Astrocyte (in vitro differentiated cells and primary cell): Measurements from ENCODE around the gene STAC2. TPM values are rescaled to one million over a fixed set of nuclear protein-coding genes. Genes with fewer than 3 reads are reported as not detected.

ENCODE experiments used
- DNase-seq: peaks from one replicate; pipeline ENCODE4 v3.0.0-alpha.2; 2010; ENCODE audit warnings: low read depth
- FAIRE-seq: peaks from 2 replicates; lab custom pipeline; 2011; peaks lifted over from hg19 to GRCh38; lab: Jason Lieb, UNC
- H2AFZ ChIP-seq: 2 replicates; pipeline ENCODE4 v1.6.0; 2012; ENCODE audit warnings: low read depth, low read length, inconsistent platforms
- H3K27ac ChIP-seq: 2 replicates; pipeline ENCODE4 v1.5.1; 2011; ENCODE audit warnings: low read depth, low read length, inconsistent platforms
- H3K27me3 ChIP-seq: 2 replicates; pipeline ENCODE4 v1.6.0; 2011; ENCODE audit warnings: low read length, inconsistent platforms; ENCODE audit not compliant: insufficient read depth
- H3K36me3 ChIP-seq: 2 replicates; pipeline ENCODE4 v1.5.1; 2011; ENCODE audit warnings: low read length, inconsistent platforms; ENCODE audit not compliant: insufficient read depth
- H3K4me1 ChIP-seq: 2 replicates; pipeline ENCODE4 v1.5.1; 2011; ENCODE audit warnings: low read length, inconsistent platforms; ENCODE audit not compliant: insufficient read depth
- H3K4me2 ChIP-seq: 2 replicates; pipeline ENCODE4 v1.6.0; 2012; ENCODE audit warnings: low read length, inconsistent platforms
- H3K4me3 ChIP-seq: 2 replicates; pipeline ENCODE4 v1.5.1; 2011; ENCODE audit warnings: low read depth, mild to moderate bottlenecking, low read length, inconsistent platforms; ENCODE audit not compliant: insufficient read depth
- H3K79me2 ChIP-seq: 2 replicates; pipeline ENCODE4 v1.6.0; 2012; ENCODE audit warnings: mild to moderate bottlenecking, low read length, inconsistent platforms; ENCODE audit not compliant: insufficient read depth
- H3K9ac ChIP-seq: 2 replicates; pipeline ENCODE4 v1.6.0; 2012; ENCODE audit warnings: mild to moderate bottlenecking, low read length, inconsistent platforms
- H3K9me3 ChIP-seq: 2 replicates; pipeline ENCODE4 v1.5.1; 2012; ENCODE audit warnings: low read depth, mild to moderate bottlenecking, low read length, inconsistent platforms; ENCODE audit not compliant: insufficient read depth
- H4K20me1 ChIP-seq: 2 replicates; pipeline ENCODE4 v1.6.0; 2012; ENCODE audit warnings: low read length, inconsistent platforms; ENCODE audit not compliant: insufficient read depth
- H3K27ac Mint-ChIP-seq: one replicate; pipeline ENCODE4 v1.8.0; 2021; ENCODE audit warnings: mild to moderate bottlenecking, mixed read lengths; ENCODE audit not compliant: unreplicated experiment
- H3K27me3 Mint-ChIP-seq: one replicate; pipeline ENCODE4 v1.8.0; 2021; ENCODE audit warnings: low read depth, mixed read lengths; ENCODE audit not compliant: unreplicated experiment
- H3K36me3 Mint-ChIP-seq: one replicate; pipeline ENCODE4 v1.8.0; 2021; ENCODE audit warnings: low read depth, mixed read lengths; ENCODE audit not compliant: unreplicated experiment
- H3K4me1 Mint-ChIP-seq: one replicate; pipeline ENCODE4 v1.8.0; 2021; ENCODE audit warnings: low read depth, mixed read lengths; ENCODE audit not compliant: unreplicated experiment
- H3K4me3 Mint-ChIP-seq: one replicate; pipeline ENCODE4 v1.8.0; 2021; ENCODE audit warnings: mild to moderate bottlenecking, moderate library complexity, mixed read lengths; ENCODE audit not compliant: unreplicated experiment
- H3K9me3 Mint-ChIP-seq: one replicate; pipeline ENCODE4 v1.8.0; 2021; ENCODE audit warnings: mild to moderate bottlenecking, mixed read lengths; ENCODE audit not compliant: unreplicated experiment
- CTCF ChIP-seq: IDR thresholded peaks from 2 replicates; pipeline ENCODE4 v1.5.1; 2011; ENCODE audit warnings: low read depth, mild to moderate bottlenecking, inconsistent platforms, low read length, moderate library complexity; ENCODE audit not compliant: insufficient read depth
- EZH2 ChIP-seq: IDR thresholded peaks from 2 replicates; pipeline ENCODE4 v1.6.1; 2012; ENCODE audit warnings: mild to moderate bottlenecking, low read length, inconsistent platforms; ENCODE audit not compliant: insufficient read depth
- total RNA-seq: library from RNA; stranded (reverse); gene quantifications from 2 replicates; pipeline ENCODE4 v1.2.1, GENCODE V29; 2021

Gene STAC2
- total RNA-seq, 1 donor from 2014 or later: not detected

GRCh38 chr17:39173526-39174274, 52.0 kb downstream of the STAC2 start:
- no peak overlapping the region for H3K4me2 ChIP-seq
- H4K20me1 ChIP-seq: peaks cover 45% of the 10 kb centered on the region
- no peaks in the 10 kb centered on the region for H3K9me3 ChIP-seq
- Mint-ChIP-seq H3K4me3 (no peak overlapping the region), H3K27me3 (peaks cover 9% of the 10 kb centered on the region), H3K36me3 (peaks cover 24% of the 10 kb centered on the region), H3K9me3 (no peaks in the 10 kb centered on the region), H3K27ac (no peak overlapping the region), H3K4me1 (no peaks in the 10 kb centered on the region)
- H3K79me2 ChIP-seq: no peaks in the 10 kb centered on the region
- no peak for DNase-seq
- peaks cover 6% of the 10 kb centered on the region for H3K4me1 ChIP-seq
- no peak for TF ChIP-seq EZH2
- no peak for TF ChIP-seq CTCF
- H3K27ac ChIP-seq: no peak overlapping the region
- no peaks in the 10 kb centered on the region for H3K27me3 ChIP-seq
- H3K9ac ChIP-seq: no peak overlapping the region
- no peak overlapping the region for H2AFZ ChIP-seq
- no peak for FAIRE-seq
- peaks cover 18% of the 10 kb centered on the region for H3K36me3 ChIP-seq
- no peak overlapping the region for H3K4me3 ChIP-seq

- Mint-ChIP-seq H3K27me3 (peaks cover 9% of the 10 kb centered on the region), H3K4me3 (no peak overlapping the region), H3K36me3 (peaks cover 21% of the 10 kb centered on the region), H3K4me1 (no peaks in the 10 kb centered on the region), H3K9me3 (no peaks in the 10 kb centered on the region), H3K27ac (no peak overlapping the region)
- H3K79me2 ChIP-seq: no peaks in the 10 kb centered on the region
- no peak for DNase-seq
- peaks cover 18% of the 10 kb centered on the region for H3K36me3 ChIP-seq
- no peaks in the 10 kb centered on the region for H3K27me3 ChIP-seq
- no peak overlapping the region for H3K4me2 ChIP-seq
- peaks cover 5% of the 10 kb centered on the region for H3K4me1 ChIP-seq
- no peak overlapping the region for H3K27ac ChIP-seq
- no peak overlapping the region for H3K9ac ChIP-seq
- no peak for FAIRE-seq
- no peaks in the 10 kb centered on the region for H3K9me3 ChIP-seq
- H3K4me3 ChIP-seq: no peak overlapping the region
- no peak overlapping the region for H2AFZ ChIP-seq
- no peak for TF ChIP-seq CTCF
- TF ChIP-seq EZH2: no peak
- H4K20me1 ChIP-seq: peaks cover 42% of the 10 kb centered on the region
These were observed 52.7 kb downstream of the STAC2 start for GRCh38 chr17:39173080-39173479.

GRCh38 chr17:39171933-39172332, 53.8 kb downstream of the STAC2 start:
- Histone ChIP-seq H3K27me3 (peaks cover 10% of the 10 kb centered on the region), H4K20me1 (peaks cover 33% of the 10 kb centered on the region), H3K27ac (no peak overlapping the region), H2AFZ (no peak overlapping the region), H3K4me3 (no peak overlapping the region), H3K4me2 (no peak overlapping the region), H3K36me3 (peaks cover 10% of the 10 kb centered on the region), H3K9me3 (no peaks in the 10 kb centered on the region), H3K4me1 (peaks cover 5% of the 10 kb centered on the region), H3K9ac (no peak overlapping the region), H3K79me2 (no peaks in the 10 kb centered on the region)
- no peak overlapping the region for H3K27ac Mint-ChIP-seq
- no peak for TF ChIP-seq CTCF
- TF ChIP-seq EZH2: no peak
- peaks cover 5% of the 10 kb centered on the region for H3K4me1 Mint-ChIP-seq
- peaks cover 9% of the 10 kb centered on the region for H3K27me3 Mint-ChIP-seq
- H3K4me3 Mint-ChIP-seq: peak overlapping the region; percentile 10
- peaks cover 14% of the 10 kb centered on the region for H3K36me3 Mint-ChIP-seq
- FAIRE-seq: no peak
- H3K9me3 Mint-ChIP-seq: no peaks in the 10 kb centered on the region
- no peak for DNase-seq
